HepG2 (cell line): ENCODE results near the gene IRAK3. TPM values are rescaled to one million over a fixed set of nuclear protein-coding genes. Genes with fewer than 3 reads are reported as not detected.

ENCODE experiments used
- ATAC-seq: fragments of 200-7000 bp; cut with Tn5 transposase; 3 replicates; pipeline ENCODE4 v1.9.1; 2020; ENCODE audit warnings: mild to moderate bottlenecking, moderate library complexity
- BruUV-seq: library from RNA; stranded (reverse); fragments of 400-500 nt; replicated peaks from 2 replicates; lab custom pipeline; 2021; lab: Mats Ljungman, UMichigan
- CTCF ChIA-PET: fragments of 300-600 bp; formaldehyde crosslinking; extraction: SDS; loops from one replicate; lab custom pipeline; 2021; ENCODE audit warnings: low total read pairs, inconsistent platforms, low intra/inter-chr PET ratio; lab: Yijun Ruan, JAX
- POLR2A ChIA-PET: fragments of 350-600 bp; sonication (Branson Sonifier 250); formaldehyde crosslinking; loops from one replicate; lab custom pipeline; 2020; ENCODE audit warnings: antibody characterized with exemption, inconsistent platforms; lab: Yijun Ruan, JAX
- DNase-seq: peaks from one replicate; pipeline ENCODE4 v3.0.0-alpha.2; 2015; ENCODE audit warnings: low spot score
- FAIRE-seq: peaks from 3 replicates; lab custom pipeline; 2011; peaks lifted over from hg19 to GRCh38; lab: Jason Lieb, UNC
- H2AFZ ChIP-seq: one replicate; pipeline ENCODE4 v1.6.1; 2011; ENCODE audit warnings: low read length, inconsistent platforms
- H3K27ac ChIP-seq: fragments of 300-600 bp; 3 replicates; pipeline ENCODE4 v1.8.0; 2011; ENCODE audit warnings: mixed run types, mild to moderate bottlenecking, mixed read lengths, low read length, inconsistent platforms; ENCODE audit not compliant: insufficient read depth; ENCODE audit errors: extremely low read length
- H3K27me3 ChIP-seq, 2 experiments: fragments of 200-600 bp in 1 of 2; 2 replicates in 1 of 2; 3 replicates in 1 of 2; pipeline versions ENCODE4 v1.6.0 to v1.8.0; 2011; ENCODE audit warnings: low read length in 2 of 2, mild to moderate bottlenecking in 2 of 2, moderate library complexity in 2 of 2, inconsistent platforms in 1 of 2; ENCODE audit not compliant: insufficient read depth in 2 of 2, control insufficient read depth in 1 of 2
- H3K36me3 ChIP-seq, 2 experiments: fragments of 200-600 bp in 1 of 2; replicated peaks in 1 of 2; 2 replicates in 1 of 2; 3 replicates in 1 of 2; pipeline versions ENCODE4 v1.5.1 to v1.8.0; 2011; ENCODE audit warnings: low read length in 2 of 2, inconsistent platforms in 1 of 2; ENCODE audit not compliant: insufficient read depth in 2 of 2, control insufficient read depth in 1 of 2
- H3K4me1 ChIP-seq: 2 replicates; pipeline ENCODE4 v1.5.1; 2012; ENCODE audit warnings: low read length, inconsistent platforms; ENCODE audit not compliant: insufficient read depth
- H3K4me2 ChIP-seq: 2 replicates; pipeline ENCODE4 v1.6.0; 2011; ENCODE audit warnings: low read depth, low read length, inconsistent platforms
- H3K4me3 ChIP-seq, 3 experiments: fragments of 200-600 bp in 1 of 3; sonication (generic), shearing (Covaris generic) in 1 of 3; replicated peaks in 1 of 3; 2 replicates each; pipeline ENCODE4 v1.5.1; 2011 to 2016; ENCODE audit warnings: low read length in 3 of 3, inconsistent platforms in 2 of 3, low read depth in 2 of 3, mild to moderate bottlenecking in 2 of 3, control low read depth in 1 of 3, mixed read lengths in 1 of 3; ENCODE audit not compliant: insufficient read depth in 1 of 3
- H3K79me2 ChIP-seq: one replicate; pipeline ENCODE4 v1.6.1; 2011; ENCODE audit warnings: low read length, inconsistent platforms; ENCODE audit not compliant: insufficient read depth
- H3K9ac ChIP-seq: 2 replicates; pipeline ENCODE4 v1.6.0; 2011; ENCODE audit warnings: mild to moderate bottlenecking, low read depth, low read length, inconsistent platforms; ENCODE audit not compliant: insufficient read depth
- H3K9me3 ChIP-seq: 2 replicates; pipeline ENCODE4 v1.5.1; 2012; ENCODE audit warnings: mild to moderate bottlenecking, low read length
- H4K20me1 ChIP-seq: 2 replicates; pipeline ENCODE4 v1.6.0; 2011; ENCODE audit warnings: inconsistent platforms, mild to moderate bottlenecking, low read length, moderate library complexity; ENCODE audit not compliant: insufficient read depth
- ARNT ChIP-seq: fragments of 450-650 bp; IDR thresholded peaks from 2 replicates; pipeline ENCODE4 v1.6.1; 2017
- FOXA1 ChIP-seq, 2 experiments: fragments of 450-650 bp in 1 of 2; sonication (generic) in 1 of 2; formaldehyde crosslinking in 1 of 2; IDR thresholded peaks; 2 replicates each; pipeline versions ENCODE4 v1.4.0 to v1.6.1; 2016 to 2020; ENCODE audit warnings: missing genetic modification reagents in 1 of 2
- HMGXB4 ChIP-seq, 2 experiments: sonication (generic) in 1 of 2; formaldehyde crosslinking in 1 of 2; IDR thresholded peaks; 2 replicates each; pipeline versions ENCODE4 v1.4.0 to v1.6.1; 2018 to 2020; ENCODE audit warnings: missing genetic modification reagents in 2 of 2, borderline replicate concordance in 1 of 2, low read depth in 1 of 2, mild to moderate bottlenecking in 1 of 2, missing biosample characterization in 1 of 2
- MXD1 ChIP-seq: sonication (generic); formaldehyde crosslinking; IDR thresholded peaks from 2 replicates; pipeline ENCODE4 v1.4.0; 2020; ENCODE audit warnings: mild to moderate bottlenecking, missing genetic modification reagents
- NFKBIZ ChIP-seq: IDR thresholded peaks from 2 replicates; pipeline ENCODE4 v1.6.1; 2018; ENCODE audit warnings: missing genetic modification reagents, missing compliant biosample characterization
- PBX3 ChIP-seq: sonication (generic); formaldehyde crosslinking; IDR thresholded peaks from 2 replicates; pipeline ENCODE4 v1.8.1; 2023; ENCODE audit warnings: missing genetic modification reagents, inconsistent platforms, borderline replicate concordance
- SALL1 ChIP-seq: sonication (generic); formaldehyde crosslinking; IDR thresholded peaks from 2 replicates; pipeline ENCODE4 v1.8.0; 2022; ENCODE audit warnings: mild to moderate bottlenecking, missing genetic modification reagents
- TP53 ChIP-seq: sonication (generic); formaldehyde crosslinking; conservative IDR thresholded peaks from 2 replicates; pipeline ENCODE4 v1.4.0; 2020; ENCODE audit warnings: missing genetic modification reagents
- ZBTB14 ChIP-seq: sonication (generic); formaldehyde crosslinking; IDR thresholded peaks from 2 replicates; pipeline ENCODE4 v1.4.0; 2020; ENCODE audit warnings: missing genetic modification reagents
- ZBTB8A ChIP-seq: sonication (generic); formaldehyde crosslinking; IDR thresholded peaks from 2 replicates; pipeline ENCODE4 v1.4.0; 2020; ENCODE audit warnings: mild to moderate bottlenecking, low read depth, missing genetic modification reagents, borderline replicate concordance
- ZNF12 ChIP-seq: sonication (generic); formaldehyde crosslinking; IDR thresholded peaks from 2 replicates; pipeline ENCODE4 v1.5.0; 2020; ENCODE audit warnings: missing genetic modification reagents
- ZNF160 ChIP-seq: sonication (generic); formaldehyde crosslinking; IDR thresholded peaks from 2 replicates; pipeline ENCODE4 v1.8.0; 2022; ENCODE audit warnings: mild to moderate bottlenecking, inconsistent platforms, missing genetic modification reagents
- WGBS: methylation state at CpG from one replicate; pipeline ENCODE4 v1.1.6; 2017; ENCODE audit warnings: low lambda C conversion rate; 5-methylcytosine and 5-hydroxymethylcytosine counted together
- in situ Hi-C: cut with HindIII; loops from 2 replicates; pipeline ENCODE4 v1.10.0; 2017; ENCODE audit warnings: low pct_unique_long_range_greater_than_20kb; ENCODE audit not compliant: extremely low pct_ligation_motif_present
- intact Hi-C: fragments of 100-400 bp; cut with micrococcal nuclease; formaldehyde crosslinking; loops from one replicate; pipeline ENCODE4 v1.10.0; 2022; ENCODE audit not compliant: unreplicated experiment
- polyA plus RNA-seq, 8 experiments: library from polyadenylated mRNA; depleted of rRNA in 3 of 8; stranded (reverse) in 7 of 8; unstranded in 1 of 8; fragments of >200 nt; fragmentation: Illumina TruSeq in 4 of 8; extraction: Trizol in 4 of 8; gene quantifications; 2 replicates each; pipeline versions ENCODE4 v1.2.1 to v1.2.3, GENCODE V29; 2011 to 2016; ENCODE audit warnings: low read depth in 4 of 8, missing spikeins in 1 of 8, mixed read lengths in 1 of 8; ENCODE audit not compliant: insufficient read depth in 1 of 8
- total RNA-seq, 5 experiments: library from RNA; depleted of rRNA; stranded (reverse); fragments of >200 nt; fragmentation: Illumina TruSeq; extraction: Trizol; gene quantifications; 2 replicates each; pipeline ENCODE4 v1.2.3, GENCODE V29; 2016; ENCODE audit warnings: low read depth in 1 of 5

Gene IRAK3
- total and polyA plus RNA-seq, 2 of the 13 experiments (the other 11 are each of a cell fraction or from before 2014, with no cell fraction given) = 0.01 TPM; not detected in 1

- FAIRE-seq = no peak
- no peak for DNase-seq
- H3K27ac ChIP-seq = no peak overlapping the region
- 14% methylated on average over 2 of the region's 2 CpGs for WGBS
- in situ Hi-C loops = no loop called here
- no peaks in the 10 kb centered on the region for H3K4me1 ChIP-seq
- no peaks in the 10 kb centered on the region for H3K79me2 ChIP-seq
- no peak overlapping the region for H2AFZ ChIP-seq
- CTCF ChIA-PET = no interaction called here
- no peaks in the 10 kb centered on the region for H4K20me1 ChIP-seq
- H3K4me3 ChIP-seq = no peak overlapping the region
- POLR2A ChIA-PET = no interaction called here
- no peaks in the 10 kb centered on the region for H3K9me3 ChIP-seq
- intact Hi-C loops = no loop called here
- no peak for ATAC-seq
- H3K4me2 ChIP-seq = no peak overlapping the region
- H3K27me3 ChIP-seq = peaks cover 0 to 32% of the 10 kb centered on the region in 2 experiments; a peak in 2 of 5 replicates
- TF ChIP-seq PBX3 = no peak
- TF ChIP-seq FOXA1 (IDR thresholded peaks at IDR 0.05) = 0 out of 2 replicates have a peak, but pooled peaks have one; percentile 52
- TF ChIP-seq FOXA1 (CRISPR knock-in tag; IDR thresholded peaks at IDR 0.05) = no peak
- H3K9ac ChIP-seq = no peak overlapping the region
- BruUV-seq = no TSS peak
- H3K36me3 ChIP-seq = no peaks in the 10 kb centered on the region
These were observed 48.6 kb downstream of the IRAK3 start for GRCh38 chr12:66237505-66238175.

- no peak overlapping the region for H3K9ac ChIP-seq
- WGBS = 0% methylated on average over 1 of the region's 1 CpG
- H3K4me2 ChIP-seq = no peak overlapping the region
- H3K4me3 ChIP-seq = no peak overlapping the region
- DNase-seq (no peak), ATAC-seq (no peak), FAIRE-seq (no peak)
- intact Hi-C loops (no loop called here), in situ Hi-C loops (no loop called here)
- H3K9me3 ChIP-seq = no peaks in the 10 kb centered on the region
- POLR2A ChIA-PET = no interaction called here
- H2AFZ ChIP-seq = no peak overlapping the region
- no peaks in the 10 kb centered on the region for H3K79me2 ChIP-seq
- BruUV-seq = no TSS peak
- CTCF ChIA-PET = no interaction called here
- H3K36me3 ChIP-seq = no peaks in the 10 kb centered on the region
- H3K4me1 ChIP-seq = no peaks in the 10 kb centered on the region
- H4K20me1 ChIP-seq = no peaks in the 10 kb centered on the region
- H3K27me3 ChIP-seq = peaks cover 0 to 38% of the 10 kb centered on the region in 2 experiments; a peak in 2 of 5 replicates
- no peak overlapping the region for H3K27ac ChIP-seq
- no peak for TF ChIP-seq ZNF12 (CRISPR knock-in tag)
- TF ChIP-seq ARNT = no peak
- TF ChIP-seq SALL1 = no peak
- TF ChIP-seq ZBTB8A (CRISPR knock-in tag) = no peak
- TF ChIP-seq ZNF160 (CRISPR knock-in tag) = no peak
- TF ChIP-seq MXD1 = no peak
- no peak for TF ChIP-seq TP53
- TF ChIP-seq HMGXB4 (CRISPR knock-in tag; IDR thresholded peaks at IDR 0.05; ENCODE audit: borderline replicate concordance in 1 of 2, low read depth in 1 of 2) = no peak
- TF ChIP-seq ZBTB14 = no peak
- TF ChIP-seq NFKBIZ (CRISPR knock-in tag) = no peak
These were observed 50.3 kb downstream of the IRAK3 start for GRCh38 chr12:66239295-66239694.
